Hepatocyte (in vitro differentiated cells): Measurements from ENCODE around the gene VPS33B.

Source experiments
- CTCF ChIP-seq: fragments of 200-600 bp; sonication (generic); IDR thresholded peaks from 2 replicates; pipeline ENCODE4 v1.5.1; 2016; ENCODE audit warnings: antibody characterized with exemption, mild to moderate bottlenecking; ENCODE audit not compliant: poor library complexity
- EZH2 ChIP-seq: fragments of 200-600 bp; sonication (generic); IDR thresholded peaks from 2 replicates; pipeline ENCODE4 v1.6.1; 2016; ENCODE audit warnings: antibody characterized with exemption, mild to moderate bottlenecking, borderline replicate concordance
- EZH2phosphoT487 ChIP-seq: fragments of 200-600 bp; sonication (generic); IDR thresholded peaks from one replicate; pipeline ENCODE4 v1.6.1; 2018; ENCODE audit warnings: antibody characterized with exemption, mild to moderate bottlenecking, low read depth, moderate library complexity; ENCODE audit not compliant: unreplicated experiment, severe bottlenecking

DNA sequence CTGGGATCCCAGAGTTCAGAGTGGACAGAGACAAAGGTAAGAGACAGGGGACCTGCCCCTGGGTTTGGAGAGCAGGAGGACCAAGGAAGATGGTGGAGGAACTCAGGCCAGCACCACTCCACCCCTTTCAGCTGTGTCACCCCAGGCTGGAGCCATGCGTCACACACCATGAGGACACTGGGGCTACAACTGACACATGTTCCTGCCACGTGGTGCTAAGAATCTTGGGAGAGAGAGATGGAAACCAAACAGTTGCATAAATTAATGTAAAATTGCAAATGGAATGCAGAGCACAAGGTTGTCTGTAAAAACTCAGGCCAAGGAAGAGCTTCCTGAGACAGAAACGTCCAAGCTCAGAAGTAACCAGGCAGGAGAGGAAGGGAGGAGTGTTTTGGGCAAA, 22.7 kb upstream of the VPS33B start:
- no peak for TF ChIP-seq CTCF
- no peak for TF ChIP-seq EZH2phosphoT487
- TF ChIP-seq EZH2: no peak
